ENCODE measurements around the gene ZNF738. TPM values are rescaled to one million over a fixed set of nuclear protein-coding genes. Genes with fewer than 3 reads are reported as not detected.

Gene ZNF738
- polyA plus RNA-seq, 2 of the 4 experiments (the other 2 are of a cell fraction), result 1.7 to 2.6 TPM

- no peak for TF ChIP-seq FOSB (CRISPR knock-in tag; IDR thresholded peaks at IDR 0.05)
- TF ChIP-seq KDM1A (IDR thresholded peaks at IDR 0.05; ENCODE audit: low read depth), result no peak
- TF ChIP-seq MYC (IDR thresholded peaks at IDR 0.05; ENCODE audit: borderline replicate concordance, low read length), result no peak
- no peak for TF ChIP-seq RFX5 (IDR thresholded peaks at IDR 0.05)
- TF ChIP-seq RCOR1 (IDR thresholded peaks at IDR 0.05; ENCODE audit: low read depth, low read length), result no peak
- no peak for TF ChIP-seq BCL3 (IDR thresholded peaks at IDR 0.05)
Observed at GRCh38 chr19:21323000-21323399, 35.8 kb upstream of the ZNF738 start (continued).

GRCh38 chr19:21326169-21326568 lies 32.6 kb upstream of the ZNF738 start:
- no peak for ATAC-seq
- H3K4me2 ChIP-seq, result no peak overlapping the region
- ChIA-PET CTCF (no interaction called here), POLR2A (no interaction called here)
- H3K4me3 ChIP-seq, result no peak overlapping the region
- no peak for DNase-seq (ENCODE audit: low read depth in 1 of 2, low spot score in 1 of 2)
- TF ChIP-seq HOXA7 (CRISPR knock-in tag; IDR thresholded peaks at IDR 0.05) (no peak), ATOH8 (CRISPR knock-in tag; IDR thresholded peaks at IDR 0.05; ENCODE audit: low read depth) (no peak), ELK1 (IDR thresholded peaks at IDR 0.05; ENCODE audit: low read depth, low read length) (no peak), KDM1A (IDR thresholded peaks at IDR 0.05; ENCODE audit: low read depth) (no peak), EP300 (IDR thresholded peaks at IDR 0.05) (no peak), FOXS1 (CRISPR knock-in tag; IDR thresholded peaks at IDR 0.05) (no peak), SREBF2 (IDR thresholded peaks at IDR 0.05) (no peak), EHF (CRISPR knock-in tag; IDR thresholded peaks at IDR 0.05) (no peak), E2F6 (IDR thresholded peaks at IDR 0.05; ENCODE audit: borderline replicate concordance, low read depth) (no peak), NPAS2 (CRISPR knock-in tag; IDR thresholded peaks at IDR 0.05; ENCODE audit: borderline replicate concordance) (no peak), ZNF302 (CRISPR knock-in tag; IDR thresholded peaks at IDR 0.05) (no peak), HEYL (CRISPR knock-in tag; IDR thresholded peaks at IDR 0.05) (no peak), HES2 (IDR thresholded peaks at IDR 0.05) (no peak), HOXB5 (CRISPR knock-in tag; IDR thresholded peaks at IDR 0.05) (no peak), BHLHE40 (IDR thresholded peaks at IDR 0.05; ENCODE audit: low read depth, low read length) (no peak), RFX5 (IDR thresholded peaks at IDR 0.05) (no peak)
- 47% methylated on average over 2 of the region's 2 CpGs for WGBS (ENCODE audit: missing lambda C conversion rate)
- peaks cover 11% of the 10 kb centered on the region; the same call in 2 of the 3 replicates for H3K9me3 ChIP-seq
- H3K4me1 ChIP-seq, result no peaks in the 10 kb centered on the region
- FAIRE-seq, result no peak
- no peak overlapping the region for H3K27ac ChIP-seq

GRCh38 chr19:21328406-21328805 lies 30.4 kb upstream of the ZNF738 start:
- Histone ChIP-seq H3K9me3 (peaks cover 11% of the 10 kb centered on the region; the same call in 2 of the 3 replicates), H3K4me1 (no peaks in the 10 kb centered on the region), H3K4me2 (peak overlapping the region; percentile 82), H3K27ac (peak overlapping the region; percentile 83 to 89), H3K4me3 (peak overlapping the region; percentile 73)
- POLR2A ChIA-PET, result interaction anchor here (1.3 to 1.8 kb wide), 2 partner anchors 16 to 187 kb away, joined by 7 to 12 read pairs; partner anchors contain the start of gene ZNF431
- 41% methylated on average over 6 of the region's 6 CpGs for WGBS (ENCODE audit: missing lambda C conversion rate)
- ATAC-seq (peak in 1 of 2 experiments; percentile 25; a peak in 1 of 6 replicates), DNase-seq (ENCODE audit: low read depth in 1 of 2, low spot score in 1 of 2) (no peak), FAIRE-seq (no peak)
- CTCF ChIA-PET, result no interaction called here
- TF ChIP-seq ZNF302 (CRISPR knock-in tag; IDR thresholded peaks at IDR 0.05) (no peak), BHLHE40 (IDR thresholded peaks at IDR 0.05; ENCODE audit: low read depth, low read length) (no peak), CBX8 (IDR thresholded peaks at IDR 0.05) (no peak), MAZ (IDR thresholded peaks at IDR 0.05; ENCODE audit: borderline replicate concordance, low read depth, low read length) (no peak), MAFK (IDR thresholded peaks at IDR 0.05; ENCODE audit: partially characterized antibody) (no peak), HOXA7 (CRISPR knock-in tag; IDR thresholded peaks at IDR 0.05) (no peak), MYC (IDR thresholded peaks at IDR 0.05; ENCODE audit: borderline replicate concordance, low read length) (no peak), EP300 (IDR thresholded peaks at IDR 0.05) (no peak), ZFP36 (IDR thresholded peaks at IDR 0.05; ENCODE audit: borderline replicate concordance, partially characterized antibody) (no peak), ELK1 (IDR thresholded peaks at IDR 0.05; ENCODE audit: low read depth, low read length) (no peak), HOXB5 (CRISPR knock-in tag; IDR thresholded peaks at IDR 0.05) (no peak), FOSL2 (IDR thresholded peaks at IDR 0.05) (no peak), FOSL2 (CRISPR knock-in tag; IDR thresholded peaks at IDR 0.05) (no peak), ZSCAN20 (CRISPR knock-in tag; IDR thresholded peaks at IDR 0.05) (no peak), RCOR1 (IDR thresholded peaks at IDR 0.05; ENCODE audit: low read depth, low read length) (no peak), EHF (CRISPR knock-in tag; IDR thresholded peaks at IDR 0.05) (no peak), POLR2A (IDR thresholded peaks at IDR 0.05; ENCODE audit: low read length) (no peak), RFX5 (IDR thresholded peaks at IDR 0.05) (no peak), FOSB (CRISPR knock-in tag; IDR thresholded peaks at IDR 0.05) (no peak), RNF2 (IDR thresholded peaks at IDR 0.05; ENCODE audit: borderline replicate concordance, low read depth) (no peak), CBX2 (IDR thresholded peaks at IDR 0.05; ENCODE audit: borderline replicate concordance, low read depth) (no peak)
